ENCODE data around the gene SHISA4. TPM values are rescaled to one million over a fixed set of nuclear protein-coding genes. Genes with fewer than 3 reads are reported as not detected.

The SHISA4 gene
- total RNA-seq, 1 experiment from 2014 or later: 6.3 TPM

DNA sequence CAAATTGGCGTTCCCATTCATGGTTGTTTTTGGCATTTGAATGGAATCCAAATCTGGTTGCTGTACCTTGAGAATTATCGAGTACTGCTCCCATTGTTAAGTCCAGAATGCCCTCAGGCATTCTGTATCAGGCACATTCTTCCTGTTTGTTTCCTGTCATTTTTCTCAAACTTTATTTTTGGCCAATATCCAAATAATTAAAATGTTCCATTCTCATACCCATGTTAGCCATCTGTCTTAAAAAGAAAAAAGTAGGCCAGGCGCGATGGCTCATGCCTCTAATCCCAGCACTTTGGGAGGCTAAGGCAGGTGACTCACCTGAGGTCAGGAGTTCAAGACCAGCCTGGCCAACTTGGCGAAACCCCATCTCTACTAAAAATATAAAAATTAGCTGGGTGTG lies 29.3 kb upstream of the SHISA4 start:
- DNase-seq (ENCODE audit: low spot score) (no peak), ATAC-seq (no peak)
- POLR2A ChIA-PET: no interaction called here
- H3K36me3 Mint-ChIP-seq: peaks cover 74% of the 10 kb centered on the region
- H3K4me1 Mint-ChIP-seq: no peaks in the 10 kb centered on the region
- no peaks in the 10 kb centered on the region; the same call in 1 of the 2 replicates for H3K27me3 Mint-ChIP-seq (ENCODE audit: low read depth)
- CTCF ChIA-PET: no interaction called here
- H3K4me3 Mint-ChIP-seq: no peak overlapping the region
- TF ChIP-seq GABPB1 (CRISPR knock-in tag; IDR thresholded peaks at IDR 0.05): no peak
- TF ChIP-seq NFE2L1 (CRISPR knock-in tag; IDR thresholded peaks at IDR 0.05): no peak
- TF ChIP-seq, protein P1, sequence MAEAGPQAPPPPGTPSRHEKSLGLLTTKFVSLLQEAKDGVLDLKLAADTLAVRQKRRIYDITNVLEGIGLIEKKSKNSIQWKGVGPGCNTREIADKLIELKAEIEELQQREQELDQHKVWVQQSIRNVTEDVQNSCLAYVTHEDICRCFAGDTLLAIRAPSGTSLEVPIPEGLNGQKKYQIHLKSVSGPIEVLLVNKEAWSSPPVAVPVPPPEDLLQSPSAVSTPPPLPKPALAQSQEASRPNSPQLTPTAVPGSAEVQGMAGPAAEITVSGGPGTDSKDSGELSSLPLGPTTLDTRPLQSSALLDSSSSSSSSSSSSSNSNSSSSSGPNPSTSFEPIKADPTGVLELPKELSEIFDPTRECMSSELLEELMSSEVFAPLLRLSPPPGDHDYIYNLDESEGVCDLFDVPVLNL (CRISPR knock-in tag; IDR thresholded peaks at IDR 0.05; ENCODE audit: borderline replicate concordance, low read depth): no peak
- TF ChIP-seq GRHL2 (CRISPR knock-in tag; IDR thresholded peaks at IDR 0.05; ENCODE audit: insufficient replicate concordance, severe bottlenecking): no peak
- TF ChIP-seq, protein P2, sequence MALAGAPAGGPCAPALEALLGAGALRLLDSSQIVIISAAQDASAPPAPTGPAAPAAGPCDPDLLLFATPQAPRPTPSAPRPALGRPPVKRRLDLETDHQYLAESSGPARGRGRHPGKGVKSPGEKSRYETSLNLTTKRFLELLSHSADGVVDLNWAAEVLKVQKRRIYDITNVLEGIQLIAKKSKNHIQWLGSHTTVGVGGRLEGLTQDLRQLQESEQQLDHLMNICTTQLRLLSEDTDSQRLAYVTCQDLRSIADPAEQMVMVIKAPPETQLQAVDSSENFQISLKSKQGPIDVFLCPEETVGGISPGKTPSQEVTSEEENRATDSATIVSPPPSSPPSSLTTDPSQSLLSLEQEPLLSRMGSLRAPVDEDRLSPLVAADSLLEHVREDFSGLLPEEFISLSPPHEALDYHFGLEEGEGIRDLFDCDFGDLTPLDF (CRISPR knock-in tag; IDR thresholded peaks at IDR 0.05): no peak
- no peak for TF ChIP-seq NR2C2 (CRISPR knock-in tag; IDR thresholded peaks at IDR 0.05)
- no peak for TF ChIP-seq RORB (CRISPR knock-in tag; IDR thresholded peaks at IDR 0.05)
- TF ChIP-seq, protein P3, sequence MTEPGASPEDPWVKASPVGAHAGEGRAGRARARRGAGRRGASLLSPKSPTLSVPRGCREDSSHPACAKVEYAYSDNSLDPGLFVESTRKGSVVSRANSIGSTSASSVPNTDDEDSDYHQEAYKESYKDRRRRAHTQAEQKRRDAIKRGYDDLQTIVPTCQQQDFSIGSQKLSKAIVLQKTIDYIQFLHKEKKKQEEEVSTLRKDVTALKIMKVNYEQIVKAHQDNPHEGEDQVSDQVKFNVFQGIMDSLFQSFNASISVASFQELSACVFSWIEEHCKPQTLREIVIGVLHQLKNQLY (CRISPR knock-in tag; IDR thresholded peaks at IDR 0.05): no peak
- no peak for TF ChIP-seq FOXP1 (CRISPR knock-in tag; IDR thresholded peaks at IDR 0.05; ENCODE audit: borderline replicate concordance)
- TF ChIP-seq ATF1 (CRISPR knock-in tag; IDR thresholded peaks at IDR 0.05): no peak
- H3K9me3 Mint-ChIP-seq: no peaks in the 10 kb centered on the region
- no peak overlapping the region for H3K27ac Mint-ChIP-seq

DNA sequence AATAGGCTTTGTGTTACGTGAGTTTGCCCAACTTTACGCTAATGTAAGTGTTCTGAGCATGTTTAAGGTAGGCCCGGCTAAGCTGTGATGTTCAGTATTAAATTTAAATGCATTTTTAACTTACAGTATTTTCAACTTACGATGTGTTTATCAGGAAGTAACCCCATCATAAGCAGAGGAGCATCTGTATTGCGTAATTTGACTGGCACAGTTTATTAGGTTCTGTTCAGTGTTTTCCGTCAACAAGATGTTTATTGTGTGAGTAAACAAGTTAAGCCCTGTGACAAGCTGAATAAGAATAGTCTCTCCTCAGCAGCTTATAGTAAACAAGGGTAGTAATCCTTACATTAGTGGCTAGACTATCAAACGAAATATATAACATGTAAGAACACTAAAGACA lies 27.2 kb upstream of the SHISA4 start:
- Mint-ChIP-seq H3K9me3 (no peaks in the 10 kb centered on the region), H3K27ac (no peak overlapping the region), H3K36me3 (peaks cover 64% of the 10 kb centered on the region), H3K4me3 (no peak overlapping the region), H3K4me1 (no peaks in the 10 kb centered on the region), H3K27me3 (ENCODE audit: low read depth) (no peaks in the 10 kb centered on the region; the same call in 1 of the 2 replicates)
- POLR2A ChIA-PET: interaction anchor here (0.5 kb wide), 1 partner anchor 117 kb away, joined by 3 read pairs; no protein-coding TSS in a partner anchor
- TF ChIP-seq GRHL2 (CRISPR knock-in tag; IDR thresholded peaks at IDR 0.05; ENCODE audit: insufficient replicate concordance, severe bottlenecking) (no peak), TCF7 (CRISPR knock-in tag; IDR thresholded peaks at IDR 0.05; ENCODE audit: low read depth) (no peak), TEAD1 (CRISPR knock-in tag; IDR thresholded peaks at IDR 0.05) (no peak), MYBL2 (CRISPR knock-in tag; IDR thresholded peaks at IDR 0.05) (no peak), JAZF1 (CRISPR knock-in tag; IDR thresholded peaks at IDR 0.05) (no peak)
- TF ChIP-seq, protein P4, sequence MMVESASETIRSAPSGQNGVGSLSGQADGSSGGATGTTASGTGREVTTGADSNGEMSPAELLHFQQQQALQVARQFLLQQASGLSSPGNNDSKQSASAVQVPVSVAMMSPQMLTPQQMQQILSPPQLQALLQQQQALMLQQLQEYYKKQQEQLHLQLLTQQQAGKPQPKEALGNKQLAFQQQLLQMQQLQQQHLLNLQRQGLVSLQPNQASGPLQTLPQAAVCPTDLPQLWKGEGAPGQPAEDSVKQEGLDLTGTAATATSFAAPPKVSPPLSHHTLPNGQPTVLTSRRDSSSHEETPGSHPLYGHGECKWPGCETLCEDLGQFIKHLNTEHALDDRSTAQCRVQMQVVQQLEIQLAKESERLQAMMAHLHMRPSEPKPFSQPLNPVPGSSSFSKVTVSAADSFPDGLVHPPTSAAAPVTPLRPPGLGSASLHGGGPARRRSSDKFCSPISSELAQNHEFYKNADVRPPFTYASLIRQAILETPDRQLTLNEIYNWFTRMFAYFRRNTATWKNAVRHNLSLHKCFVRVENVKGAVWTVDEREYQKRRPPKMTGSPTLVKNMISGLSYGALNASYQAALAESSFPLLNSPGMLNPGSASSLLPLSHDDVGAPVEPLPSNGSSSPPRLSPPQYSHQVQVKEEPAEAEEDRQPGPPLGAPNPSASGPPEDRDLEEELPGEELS (CRISPR knock-in tag; IDR thresholded peaks at IDR 0.05): no peak
- TF ChIP-seq, protein P5, sequence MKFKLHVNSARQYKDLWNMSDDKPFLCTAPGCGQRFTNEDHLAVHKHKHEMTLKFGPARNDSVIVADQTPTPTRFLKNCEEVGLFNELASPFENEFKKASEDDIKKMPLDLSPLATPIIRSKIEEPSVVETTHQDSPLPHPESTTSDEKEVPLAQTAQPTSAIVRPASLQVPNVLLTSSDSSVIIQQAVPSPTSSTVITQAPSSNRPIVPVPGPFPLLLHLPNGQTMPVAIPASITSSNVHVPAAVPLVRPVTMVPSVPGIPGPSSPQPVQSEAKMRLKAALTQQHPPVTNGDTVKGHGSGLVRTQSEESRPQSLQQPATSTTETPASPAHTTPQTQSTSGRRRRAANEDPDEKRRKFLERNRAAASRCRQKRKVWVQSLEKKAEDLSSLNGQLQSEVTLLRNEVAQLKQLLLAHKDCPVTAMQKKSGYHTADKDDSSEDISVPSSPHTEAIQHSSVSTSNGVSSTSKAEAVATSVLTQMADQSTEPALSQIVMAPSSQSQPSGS (CRISPR knock-in tag; IDR thresholded peaks at IDR 0.05; ENCODE audit: borderline replicate concordance, low read depth): no peak
- TF ChIP-seq, protein P6, sequence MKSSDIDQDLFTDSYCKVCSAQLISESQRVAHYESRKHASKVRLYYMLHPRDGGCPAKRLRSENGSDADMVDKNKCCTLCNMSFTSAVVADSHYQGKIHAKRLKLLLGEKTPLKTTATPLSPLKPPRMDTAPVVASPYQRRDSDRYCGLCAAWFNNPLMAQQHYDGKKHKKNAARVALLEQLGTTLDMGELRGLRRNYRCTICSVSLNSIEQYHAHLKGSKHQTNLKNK (CRISPR knock-in tag; IDR thresholded peaks at IDR 0.05): no peak
- DNase-seq (ENCODE audit: low spot score): no peak
- CTCF ChIA-PET: no interaction called here
- no peak for ATAC-seq
